Colonic mucosa (tissue), 4 donors: Measurements from ENCODE around the gene SEC11A. TPM values are rescaled to one million over a fixed set of nuclear protein-coding genes. Genes with fewer than 3 reads are reported as not detected.

Experiments used
- DNase-seq: peaks from one replicate; pipeline ENCODE4 v3.0.0-alpha.2; 2020
- H3K27ac ChIP-seq: fragments of 200-600 bp; one replicate; pipeline ENCODE4 v1.8.0; 2021
- H3K27me3 ChIP-seq: fragments of 200-600 bp; one replicate; pipeline ENCODE4 v1.8.0; 2021
- H3K36me3 ChIP-seq: fragments of 200-600 bp; one replicate; pipeline ENCODE4 v1.8.0; 2021
- H3K4me1 ChIP-seq: fragments of 200-600 bp; one replicate; pipeline ENCODE4 v1.8.0; 2021; ENCODE audit warnings: mild to moderate bottlenecking
- H3K4me3 ChIP-seq: fragments of 200-600 bp; one replicate; pipeline ENCODE4 v1.8.0; 2021
- H3K9ac ChIP-seq, 2 donors: one replicate each; pipeline ENCODE4 v1.7.0; 2013; ENCODE audit warnings: control low read depth in 2 of 2, low read depth in 2 of 2, low read length in 2 of 2
- H3K9me3 ChIP-seq: fragments of 200-600 bp; one replicate; pipeline ENCODE4 v1.8.0; 2021
- CTCF ChIP-seq: fragments of 200-600 bp; IDR thresholded peaks from one replicate; pipeline ENCODE4 v1.8.0; 2022; ENCODE audit warnings: antibody characterized with exemption, mild to moderate bottlenecking
- intact Hi-C: fragments of 100-400 bp; cut with DNase I; formaldehyde crosslinking; loops from one replicate; pipeline ENCODE4 v1.14.1; 2022
- total RNA-seq, 2 donors: library from RNA; stranded (reverse); fragmentation: NEBNext Ultra II Directional in 1 of 2; extraction: Animal tissue kit (Norgen Biotek cat#: 25700) in 1 of 2; gene quantifications; one replicate each; pipeline ENCODE4 v1.2.1, GENCODE V29; 2021
- donor health status: healthy.
- donor health status: DM: no; HTN: no; CAD: no.
- donor health status: DM: no; HTN: no; CAD: no.

SEC11A gene
- total RNA-seq, 2 donors from 2014 or later, result 146 to 154 TPM

DNA sequence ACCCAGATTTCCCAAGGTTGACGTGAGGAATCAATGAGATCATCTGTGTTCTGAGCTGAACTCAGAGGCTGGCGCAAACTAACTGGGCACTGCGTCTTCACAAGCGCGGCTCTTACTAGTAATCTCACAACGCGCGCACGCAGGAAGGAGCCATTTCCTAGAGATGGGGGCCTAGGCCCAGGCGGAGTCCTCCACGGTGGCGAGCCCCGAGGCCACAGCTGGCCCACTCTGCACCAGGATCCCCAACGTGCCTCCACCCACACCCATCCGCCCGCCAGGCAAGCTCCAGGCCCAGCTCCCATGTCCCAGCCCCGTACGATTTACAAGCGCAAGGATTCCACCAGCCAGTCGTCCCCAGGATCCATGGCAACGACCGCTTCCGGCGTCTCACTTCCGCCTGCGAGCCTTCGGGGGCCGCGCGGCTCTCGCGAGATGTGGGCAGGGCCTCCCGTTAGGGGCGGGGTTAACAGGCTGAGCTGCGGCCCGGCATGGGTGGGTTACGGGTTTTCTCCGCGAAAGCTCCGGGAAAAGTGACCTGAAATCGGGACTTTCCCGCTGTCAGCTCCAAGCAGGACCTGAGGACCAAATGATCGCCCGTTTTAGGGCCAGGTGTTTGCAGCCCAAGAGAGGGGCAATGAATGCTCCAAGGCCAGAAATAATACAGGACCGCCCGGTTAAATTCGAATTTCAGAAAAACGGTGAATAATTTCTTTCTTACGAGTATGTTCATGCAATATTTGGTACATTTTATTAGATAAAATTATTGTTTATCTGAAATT is 61.8 kb downstream of the SEC11A start, which contains the start of gene WDR73:
WDR73 (minus strand) TSS at position 374 of the 779 bp plus-strand sequence; CDS start at position 365, 9 bp downstream.
- H3K36me3 ChIP-seq, result no peaks in the 10 kb centered on the region
- H3K27ac ChIP-seq, result peak within 1 kb of the TSS; percentile 86
- H3K4me1 ChIP-seq, result peaks cover 5% of the 10 kb centered on the region
- peak within 1 kb of the TSS; percentile 81 for H3K4me3 ChIP-seq
- no peaks in the 10 kb centered on the region for H3K9me3 ChIP-seq
- peak; percentile 99 for DNase-seq
- TF ChIP-seq CTCF, result no peak
- no peaks in the 10 kb centered on the region for H3K27me3 ChIP-seq
- peak within 1 kb of the TSS; percentile 80 to 82 for H3K9ac ChIP-seq
- intact Hi-C loops, result loop anchor here (10.0 kb wide), 1 partner anchor 61 kb away; the partner anchor contains the start of gene SEC11A

- DNase-seq, result no peak
- peak overlapping the region; percentile 80 to 82 for H3K9ac ChIP-seq
- no peaks in the 10 kb centered on the region for H3K27me3 ChIP-seq
- no peaks in the 10 kb centered on the region for H3K9me3 ChIP-seq
- no peak for TF ChIP-seq CTCF
- intact Hi-C loops, result loop anchor here (10.0 kb wide), 1 partner anchor 61 kb away; the partner anchor contains the start of gene SEC11A
- H3K27ac ChIP-seq, result peak overlapping the region; percentile 86
- H3K4me3 ChIP-seq, result peak overlapping the region; percentile 81
- H3K4me1 ChIP-seq, result peaks cover 5% of the 10 kb centered on the region
- peaks cover under 1% of the 10 kb centered on the region for H3K36me3 ChIP-seq
Measured at GRCh38 chr15:84653584-84653909, 62.4 kb downstream of the SEC11A start.

- H3K4me3 ChIP-seq, result no peak overlapping the region
- no peaks in the 10 kb centered on the region for H3K27me3 ChIP-seq
- H3K36me3 ChIP-seq, result peaks cover 10% of the 10 kb centered on the region
- no peak overlapping the region for H3K9ac ChIP-seq
- intact Hi-C loops, result loop anchor here (10.0 kb wide), 2 partner anchors 55 to 65 kb away; partner anchors contain the start of gene SEC11A
- H3K27ac ChIP-seq, result no peak overlapping the region
- TF ChIP-seq CTCF, result no peak
- no peak for DNase-seq
- peaks cover 5% of the 10 kb centered on the region for H3K4me1 ChIP-seq
- H3K9me3 ChIP-seq, result no peaks in the 10 kb centered on the region
Measured at GRCh38 chr15:84649706-84650105, 66.2 kb downstream of the SEC11A start.

DNA sequence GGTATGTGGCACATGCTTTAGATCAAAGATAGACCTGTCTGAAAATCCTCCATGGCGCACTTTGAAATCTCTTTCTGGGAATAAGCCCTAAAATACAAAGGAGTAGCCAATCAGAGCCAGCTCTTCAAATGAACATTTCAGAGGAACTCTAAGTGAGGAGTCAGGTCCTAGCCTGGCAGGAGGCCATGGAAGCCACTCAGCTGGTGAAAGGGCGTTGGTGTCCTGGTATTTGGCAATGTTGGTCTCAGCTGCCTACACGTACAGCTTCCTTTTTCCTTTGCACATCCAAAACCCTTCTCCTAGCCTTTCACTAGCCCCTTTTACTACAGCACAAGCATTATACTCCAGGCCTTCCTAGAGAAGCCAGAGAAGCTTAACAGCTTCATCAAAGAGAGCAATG is 67.4 kb downstream of the SEC11A start:
- no peaks in the 10 kb centered on the region for H3K27me3 ChIP-seq
- peaks cover 10% of the 10 kb centered on the region for H3K36me3 ChIP-seq
- no peak overlapping the region for H3K27ac ChIP-seq
- no peaks in the 10 kb centered on the region for H3K9me3 ChIP-seq
- peaks cover 5% of the 10 kb centered on the region for H3K4me1 ChIP-seq
- no peak overlapping the region for H3K9ac ChIP-seq
- intact Hi-C loops, result loop anchor here (10.0 kb wide), 1 partner anchor 54 kb away; no protein-coding TSS in a partner anchor
- DNase-seq, result no peak
- no peak overlapping the region for H3K4me3 ChIP-seq
- TF ChIP-seq CTCF, result no peak

DNA sequence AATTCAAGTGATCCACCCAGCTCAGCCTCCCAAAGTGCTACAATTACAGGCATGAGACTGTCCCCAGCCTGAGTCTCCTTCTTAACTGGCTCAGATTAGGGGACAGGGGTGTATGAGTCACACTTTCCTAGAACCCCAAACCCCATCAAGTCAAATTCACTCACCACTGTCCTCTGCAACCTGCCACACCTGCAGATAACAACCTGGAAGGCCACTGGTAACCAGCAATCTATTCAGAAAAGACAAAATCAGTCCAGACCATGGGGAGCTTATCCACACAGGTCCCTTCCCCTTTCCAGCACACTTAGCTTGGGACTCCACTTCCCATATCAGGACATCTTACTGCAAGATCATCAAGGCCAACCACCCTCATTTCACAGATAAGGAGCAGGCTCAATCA is 68.2 kb downstream of the SEC11A start:
- no peaks in the 10 kb centered on the region for H3K9me3 ChIP-seq
- H3K4me1 ChIP-seq, result no peaks in the 10 kb centered on the region
- H3K27ac ChIP-seq, result no peak overlapping the region
- H3K4me3 ChIP-seq, result no peak overlapping the region
- DNase-seq, result no peak
- H3K36me3 ChIP-seq, result peaks cover 10% of the 10 kb centered on the region
- intact Hi-C loops, result loop anchor here (10.0 kb wide), 1 partner anchor 53 kb away; no protein-coding TSS in a partner anchor
- TF ChIP-seq CTCF, result no peak
- H3K27me3 ChIP-seq, result no peaks in the 10 kb centered on the region
- no peak overlapping the region for H3K9ac ChIP-seq
